K562 (cell line): ENCODE measurements around the gene ZNF610. TPM values are rescaled to one million over a fixed set of nuclear protein-coding genes. Genes with fewer than 3 reads are reported as not detected.
A peak's percentile ranks its signal among the peaks of the same experiment; 100 is the strongest.

Source experiments
- ARID4B ChIP-seq: sonication (generic); formaldehyde crosslinking; IDR thresholded peaks from 2 replicates; pipeline ENCODE4 v1.8.0; 2022; ENCODE audit warnings: mild to moderate bottlenecking, missing genetic modification reagents
- BRF1 ChIP-seq: IDR thresholded peaks from 3 replicates; pipeline ENCODE4 v1.6.1; 2011; ENCODE audit warnings: borderline replicate concordance, mild to moderate bottlenecking; ENCODE audit not compliant: insufficient read length; ENCODE audit errors: extremely low read depth
- CBX5 ChIP-seq: IDR thresholded peaks from 2 replicates; pipeline ENCODE4 v1.6.1; 2014; ENCODE audit warnings: low read depth, borderline replicate concordance
- CHD1 ChIP-seq: fragments of 200-600 bp; sonication (generic); IDR thresholded peaks from one replicate; pipeline ENCODE4 v1.6.1; 2012; ENCODE audit warnings: mild to moderate bottlenecking, moderate library complexity, low read length, inconsistent platforms
- CREB5 ChIP-seq: fragments of 250-450 bp; sonication (Bioruptor Pico); IDR thresholded peaks from 2 replicates; pipeline ENCODE4 v1.5.0; 2020; ENCODE audit warnings: mild to moderate bottlenecking
- ID3 ChIP-seq, 2 experiments: fragments of 250-450 bp in 1 of 2; fragments of 450-650 bp in 1 of 2; sonication (Bioruptor Pico) in 1 of 2; IDR thresholded peaks; 2 replicates each; pipeline versions ENCODE4 v1.6.1 to v1.8.0; 2016 to 2021; ENCODE audit warnings: mild to moderate bottlenecking in 2 of 2, moderate library complexity in 2 of 2, missing compliant biosample characterization in 1 of 2, missing genetic modification characterization in 1 of 2
- KLF13 ChIP-seq: fragments of 450-650 bp; IDR thresholded peaks from 2 replicates; pipeline ENCODE4 v1.6.1; 2016; ENCODE audit warnings: missing genetic modification characterization, low read depth, mild to moderate bottlenecking, missing compliant biosample characterization, moderate library complexity, borderline replicate concordance
- NRF1 ChIP-seq, 2 experiments: fragments of 450-650 bp; IDR thresholded peaks in 1 of 2; conservative IDR thresholded peaks in 1 of 2; 2 replicates each; pipeline ENCODE4 v1.6.1; 2014; ENCODE audit warnings: mild to moderate bottlenecking in 2 of 2
- PHF20 ChIP-seq: fragments of 450-650 bp; IDR thresholded peaks from 2 replicates; pipeline ENCODE4 v1.6.1; 2018; ENCODE audit not compliant: partially characterized antibody
- POLR2A ChIP-seq: fragments of 450-650 bp; conservative IDR thresholded peaks from 2 replicates; pipeline ENCODE4 v1.6.1; 2016
- RBFOX2 ChIP-seq: fragments of 200-400 bp; formaldehyde crosslinking; IDR thresholded peaks from 2 replicates; pipeline ENCODE4 v1.6.1; 2017; ENCODE audit warnings: low read depth, mild to moderate bottlenecking, low read length, moderate library complexity
- SRSF9 ChIP-seq: fragments of 200-400 bp; formaldehyde crosslinking; IDR thresholded peaks from 2 replicates; pipeline ENCODE4 v1.6.1; 2017; ENCODE audit warnings: low read depth, low read length, borderline replicate concordance
- TAF9B ChIP-seq: fragments of 450-650 bp; IDR thresholded peaks from 2 replicates; pipeline ENCODE4 v1.6.1; 2018; ENCODE audit warnings: mild to moderate bottlenecking; ENCODE audit not compliant: partially characterized antibody
- polyA plus RNA-seq, 8 experiments: library from polyadenylated mRNA; depleted of rRNA in 4 of 8; stranded (reverse) in 5 of 8; unstranded in 3 of 8; fragments of >200 nt; fragmentation: Nextera tagmentation in 2 of 8; fragmentation: Illumina TruSeq in 1 of 8; extraction: Ambion mirVana in 2 of 8; extraction: Trizol in 1 of 8; gene quantifications; 2 replicates each; pipeline versions ENCODE4 v1.2.1 to v1.2.3, GENCODE V29; 2011 to 2014; ENCODE audit warnings: inconsistent platforms in 1 of 8, missing spikeins in 1 of 8
- total RNA-seq, 7 experiments: library from RNA; depleted of rRNA in 6 of 7; stranded (reverse); fragments of >200 nt in 6 of 7; fragmentation: Illumina TruSeq in 2 of 7; extraction: Trizol in 2 of 7; gene quantifications; 2 replicates each; pipeline versions ENCODE4 v1.2.1 to v1.2.3, GENCODE V29; 2011 to 2021; ENCODE audit warnings: low replicate concordance in 1 of 7

Gene ZNF610
- total and polyA plus RNA-seq, 9 of the 15 experiments (the other 6 are each of a cell fraction or from before 2014, with no cell fraction given): not detected

- TF ChIP-seq CREB5 (CRISPR knock-in tag) (no peak), KLF13 (no peak), NRF1 (conservative IDR thresholded peaks at IDR 0.05 in 1 of 2, IDR thresholded peaks at IDR 0.05 in 1 of 2) (peak; percentile 51 to 64), ID3 (CRISPR knock-in tag; IDR thresholded peaks at IDR 0.05) (no peak), ID3 (tag; IDR thresholded peaks at IDR 0.05) (no peak), PHF20 (peak; percentile 78), POLR2A (peak; percentile 82), CBX5 (no peak), SRSF9 (no peak), CHD1 (peak; percentile 73), BRF1 (no peak), ARID4B (CRISPR knock-in tag) (no peak; the same call in 1 of the 2 replicates), RBFOX2 (peak; percentile 82), TAF9B (peak; percentile 28)
Observed at GRCh38 chr19:52296773-52297600, 39.1 kb upstream of the ZNF610 start, which contains the start of gene ZNF480 (continued).
